Fibroblast of skin of abdomen (primary cell): ENCODE measurements around the gene DMXL2.
"Not testable (repeated sequence)": the region's sequence is repeated elsewhere in the genome, so short reads cannot be mapped to it uniquely, and the experiment has no call there.

Source experiments
- DNase-seq: peaks from one replicate; pipeline ENCODE4 v3.0.0-alpha.2; 2013

DMXL2 gene

GRCh38 chr15:51575775-51576174 is 46.8 kb downstream of the DMXL2 start:
- DNase-seq: no peak

- DNase-seq: not testable (repeated sequence)
Measured at GRCh38 chr15:51573352-51573751, 49.2 kb downstream of the DMXL2 start.

GRCh38 chr15:51568939-51569784 is 53.4 kb downstream of the DMXL2 start:
- DNase-seq: peak; percentile 4

GRCh38 chr15:51561271-51561670 is 61.3 kb downstream of the DMXL2 start:
- no peak for DNase-seq

- no peak for DNase-seq
Measured at GRCh38 chr15:51558876-51559275, 63.7 kb downstream of the DMXL2 start.

- no peak for DNase-seq
Measured at GRCh38 chr15:51558411-51558810, 64.2 kb downstream of the DMXL2 start.

- no peak for DNase-seq
Measured at GRCh38 chr15:51550841-51551240, 71.7 kb downstream of the DMXL2 start.

GRCh38 chr15:51547656-51548055 is 74.9 kb downstream of the DMXL2 start:
- DNase-seq: no peak

GRCh38 chr15:51536965-51537574 is 85.5 kb downstream of the DMXL2 start:
- peak; percentile 10 for DNase-seq

GRCh38 chr15:51533672-51534398 is 88.7 kb downstream of the DMXL2 start:
- DNase-seq: no peak

GRCh38 chr15:51526955-51527354 is 95.6 kb downstream of the DMXL2 start:
- DNase-seq: no peak

GRCh38 chr15:51524376-51524775 is 98.2 kb downstream of the DMXL2 start:
- DNase-seq: no peak

- DNase-seq: no peak
Measured at GRCh38 chr15:51516291-51516690, 106.3 kb downstream of the DMXL2 start.

GRCh38 chr15:51505251-51505650 is 117.3 kb downstream of the DMXL2 start:
- no peak for DNase-seq

- DNase-seq: no peak
Measured at GRCh38 chr15:51503003-51503402, 119.6 kb downstream of the DMXL2 start.

- DNase-seq: peak; percentile 24
Measured at GRCh38 chr15:51499379-51499976, 123.1 kb downstream of the DMXL2 start.

- peak; percentile 2 for DNase-seq
Measured at GRCh38 chr15:51497806-51498205, 124.8 kb downstream of the DMXL2 start.

GRCh38 chr15:51496246-51496645 is 126.3 kb downstream of the DMXL2 start:
- DNase-seq: no peak

- peak; percentile 41 for DNase-seq
Measured at GRCh38 chr15:51494411-51495314, 127.9 kb downstream of the DMXL2 start.

GRCh38 chr15:51493892-51494291 is 128.7 kb downstream of the DMXL2 start:
- DNase-seq: peak; percentile 1

- DNase-seq: no peak
Measured at GRCh38 chr15:51492528-51492927, 130.0 kb downstream of the DMXL2 start.

GRCh38 chr15:51491941-51492340 is 130.6 kb downstream of the DMXL2 start:
- DNase-seq: no peak
